Skeletal muscle satellite cell (primary cell): ENCODE results near the gene CEACAM21.
"Not testable (repeated sequence)": the region's sequence is repeated elsewhere in the genome, so short reads cannot be mapped to it uniquely, and the experiment has no call there.

Experiments used
- H3K27me3 ChIP-seq: 2 replicates; pipeline ENCODE4 v1.7.0; 2013; ENCODE audit warnings: low read length; ENCODE audit not compliant: control insufficient read depth, insufficient read depth
- H3K36me3 ChIP-seq: 2 replicates; pipeline ENCODE4 v1.7.0; 2013; ENCODE audit warnings: mild to moderate bottlenecking, control low read depth, low read length; ENCODE audit not compliant: insufficient read depth
- H3K4me1 ChIP-seq: 2 replicates; pipeline ENCODE4 v1.7.0; 2013; ENCODE audit warnings: low read length; ENCODE audit not compliant: control insufficient read depth, insufficient read depth
- H3K4me2 ChIP-seq: 2 replicates; pipeline ENCODE4 v1.7.0; 2013; ENCODE audit warnings: mild to moderate bottlenecking, low read length
- H3K4me3 ChIP-seq: 2 replicates; pipeline ENCODE4 v1.7.0; 2013; ENCODE audit warnings: low read length
- H3K9ac ChIP-seq: 2 replicates; pipeline ENCODE4 v1.7.0; 2013; ENCODE audit warnings: mild to moderate bottlenecking, low read depth, low read length, moderate library complexity
- H3K9me3 ChIP-seq: replicated peaks from 2 replicates; pipeline ENCODE4 v1.7.0; 2013; ENCODE audit warnings: mild to moderate bottlenecking, control low read depth, low read length

The CEACAM21 gene

DNA sequence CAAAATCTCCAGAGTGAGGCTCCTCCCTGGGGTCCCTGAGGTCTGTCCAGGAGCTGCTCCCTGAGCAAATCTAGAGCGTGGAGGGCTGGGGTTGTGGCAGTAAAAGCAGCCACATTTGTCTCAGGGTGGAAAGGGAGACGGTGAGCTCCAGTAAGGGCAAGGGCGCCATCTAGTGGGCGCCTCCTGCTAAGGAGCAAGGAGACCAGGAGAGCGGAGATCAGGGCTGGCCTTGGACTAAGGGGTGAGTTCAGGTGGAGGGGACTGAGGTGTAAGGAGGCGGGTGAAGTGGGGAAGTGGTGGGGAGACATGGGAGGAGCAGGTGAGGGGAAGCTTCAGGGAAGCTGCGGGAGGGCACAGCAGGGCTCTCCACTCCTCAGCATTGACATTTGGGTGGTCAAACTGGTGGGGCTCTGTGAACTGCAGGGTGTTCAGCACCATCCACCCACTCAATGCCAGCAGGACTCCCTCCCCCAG lies 5.3 kb upstream of the CEACAM21 start:
- no peaks in the 10 kb centered on the region for H3K9me3 ChIP-seq
- H3K27me3 ChIP-seq = peaks cover 47% of the 10 kb centered on the region
- no peak overlapping the region for H3K4me2 ChIP-seq
- H3K4me3 ChIP-seq = no peak overlapping the region
- no peaks in the 10 kb centered on the region for H3K36me3 ChIP-seq
- no peak overlapping the region for H3K9ac ChIP-seq
- no peaks in the 10 kb centered on the region for H3K4me1 ChIP-seq

DNA sequence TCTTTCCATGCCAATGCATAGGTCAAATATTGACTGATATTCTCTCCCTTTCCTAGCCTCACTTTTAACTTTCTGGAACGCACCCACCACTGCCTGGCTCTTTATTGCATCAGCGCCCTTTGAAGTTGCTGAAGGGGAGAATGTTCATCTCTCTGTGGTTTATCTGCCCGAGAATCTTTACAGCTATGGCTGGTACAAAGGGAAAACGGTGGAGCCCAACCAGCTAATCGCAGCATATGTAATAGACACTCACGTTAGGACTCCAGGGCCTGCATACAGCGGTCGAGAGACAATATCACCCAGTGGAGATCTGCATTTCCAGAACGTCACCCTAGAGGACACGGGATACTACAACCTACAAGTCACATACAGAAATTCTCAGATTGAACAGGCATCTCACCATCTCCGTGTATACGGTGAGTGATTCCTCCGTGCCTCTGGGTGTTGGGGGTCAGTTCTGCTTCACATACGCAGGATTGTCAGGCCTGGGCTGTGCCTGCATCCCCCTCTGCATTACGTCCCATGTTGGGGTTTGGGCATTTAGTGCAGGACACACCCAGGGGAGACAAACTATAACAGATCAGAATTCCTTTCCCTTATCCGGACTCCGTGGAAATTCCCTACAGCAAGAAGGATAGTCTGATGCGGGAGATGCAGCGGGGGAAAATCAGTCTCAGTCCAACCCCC lies 1.3 kb downstream of the CEACAM21 start:
- H3K4me2 ChIP-seq = no peak overlapping the region
- H3K36me3 ChIP-seq = no peaks in the 10 kb centered on the region
- peaks cover 7% of the 10 kb centered on the region for H3K27me3 ChIP-seq
- no peaks in the 10 kb centered on the region for H3K9me3 ChIP-seq
- H3K4me3 ChIP-seq = no peak overlapping the region
- no peak overlapping the region for H3K9ac ChIP-seq
- no peaks in the 10 kb centered on the region for H3K4me1 ChIP-seq

DNA sequence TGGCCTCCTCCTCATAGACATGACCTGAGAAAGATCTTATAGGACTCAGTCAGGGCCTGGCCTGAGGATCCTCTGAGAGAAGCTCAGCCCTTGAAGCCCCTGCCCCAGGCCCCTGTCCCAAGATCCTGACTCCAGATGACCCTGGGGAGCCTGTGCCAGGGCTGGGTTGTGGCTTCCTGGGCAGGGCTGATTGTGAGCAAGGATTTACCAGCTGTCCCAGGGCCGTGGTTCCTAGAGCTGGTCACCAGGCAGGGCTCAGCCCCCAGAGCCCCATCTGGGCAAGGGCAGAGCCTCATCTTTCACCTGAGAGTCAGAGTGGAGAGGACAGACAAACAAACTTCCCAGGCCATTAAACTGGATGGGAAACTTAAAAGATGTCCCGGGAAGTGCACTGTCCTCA lies 1.9 kb downstream of the CEACAM21 start:
- Histone ChIP-seq H3K4me1 (no peaks in the 10 kb centered on the region), H3K9ac (no peak overlapping the region), H3K4me3 (no peak overlapping the region), H3K9me3 (no peaks in the 10 kb centered on the region), H3K27me3 (peaks cover 3% of the 10 kb centered on the region), H3K4me2 (no peak overlapping the region), H3K36me3 (no peaks in the 10 kb centered on the region)

DNA sequence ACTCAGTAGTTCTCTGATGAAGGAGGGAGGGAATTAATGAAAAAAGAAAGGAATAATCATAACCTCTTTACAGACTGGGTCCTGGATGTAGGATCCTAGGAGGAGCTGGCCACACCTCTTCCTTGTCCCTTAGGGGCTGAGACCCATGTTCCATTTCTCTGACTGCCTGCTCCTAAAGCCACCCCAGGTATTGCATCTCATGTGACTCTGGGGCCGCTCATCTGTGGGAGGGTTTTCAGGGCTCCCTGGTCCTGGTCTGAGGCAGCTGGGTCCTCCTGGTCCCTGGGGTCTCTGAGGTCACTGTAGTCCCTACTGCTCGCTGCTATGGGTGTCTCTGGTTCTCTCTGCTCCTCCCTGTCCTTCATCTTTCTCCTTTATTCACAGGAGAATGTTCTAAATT lies 2.9 kb downstream of the CEACAM21 start:
- Histone ChIP-seq H3K4me1 (no peaks in the 10 kb centered on the region), H3K9me3 (no peaks in the 10 kb centered on the region), H3K36me3 (no peaks in the 10 kb centered on the region), H3K4me3 (no peak overlapping the region), H3K4me2 (no peak overlapping the region), H3K9ac (no peak overlapping the region), H3K27me3 (peaks cover 3% of the 10 kb centered on the region)

DNA sequence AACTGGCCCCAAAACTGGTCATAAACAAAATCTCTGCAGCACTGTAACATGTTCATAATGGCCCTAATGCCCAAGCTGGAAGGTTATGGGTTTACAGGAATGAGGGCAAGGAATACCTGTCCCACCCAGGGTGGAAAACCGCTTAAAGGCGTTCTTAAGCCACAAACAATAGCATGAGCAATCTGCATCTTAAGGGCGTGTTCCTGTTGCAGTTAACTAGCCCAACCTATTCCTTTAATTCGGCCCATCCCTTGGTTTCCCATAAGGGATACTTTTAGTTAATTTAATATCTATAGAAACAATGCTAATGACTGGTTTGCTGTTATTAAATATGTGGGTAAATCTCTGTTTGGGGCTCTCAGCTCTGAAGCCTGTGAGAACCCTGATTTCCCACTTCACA lies 5.1 kb downstream of the CEACAM21 start:
- not testable (repeated sequence) for H3K4me2 ChIP-seq, H3K27me3 ChIP-seq, H3K4me3 ChIP-seq, H3K4me1 ChIP-seq, H3K9me3 ChIP-seq, H3K9ac ChIP-seq, H3K36me3 ChIP-seq

DNA sequence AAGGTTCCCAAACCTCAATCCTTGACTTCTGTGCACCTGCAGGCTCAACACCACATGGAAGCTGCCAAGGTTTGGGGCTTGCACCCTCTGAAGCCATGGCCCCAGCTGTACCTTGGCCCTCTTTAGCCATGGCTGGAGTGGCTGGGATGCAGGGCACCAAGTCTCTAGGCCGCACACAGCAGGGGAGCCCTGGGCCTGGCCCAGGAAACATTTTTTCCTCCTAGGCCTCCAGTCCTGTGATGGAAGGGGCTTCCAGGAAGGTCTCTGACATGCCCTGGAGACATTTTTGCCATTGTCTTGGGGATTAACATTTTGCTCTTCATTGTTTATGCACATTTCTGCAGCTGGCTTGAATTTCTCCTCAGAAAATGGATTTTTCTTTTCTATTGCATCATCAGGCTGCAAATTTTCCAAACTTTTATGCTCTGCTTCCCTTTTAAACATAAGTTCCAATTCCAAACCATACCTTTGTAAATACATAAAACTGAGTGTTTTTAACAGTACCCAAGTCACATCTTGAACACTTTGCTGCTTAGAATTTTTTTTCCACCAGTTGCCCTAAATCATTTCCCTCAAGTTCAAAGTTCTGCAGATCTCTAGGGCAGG lies 6.7 kb downstream of the CEACAM21 start:
- not testable (repeated sequence) for H3K4me3 ChIP-seq, H3K4me1 ChIP-seq, H3K9me3 ChIP-seq, H3K36me3 ChIP-seq, H3K4me2 ChIP-seq, H3K9ac ChIP-seq, H3K27me3 ChIP-seq

DNA sequence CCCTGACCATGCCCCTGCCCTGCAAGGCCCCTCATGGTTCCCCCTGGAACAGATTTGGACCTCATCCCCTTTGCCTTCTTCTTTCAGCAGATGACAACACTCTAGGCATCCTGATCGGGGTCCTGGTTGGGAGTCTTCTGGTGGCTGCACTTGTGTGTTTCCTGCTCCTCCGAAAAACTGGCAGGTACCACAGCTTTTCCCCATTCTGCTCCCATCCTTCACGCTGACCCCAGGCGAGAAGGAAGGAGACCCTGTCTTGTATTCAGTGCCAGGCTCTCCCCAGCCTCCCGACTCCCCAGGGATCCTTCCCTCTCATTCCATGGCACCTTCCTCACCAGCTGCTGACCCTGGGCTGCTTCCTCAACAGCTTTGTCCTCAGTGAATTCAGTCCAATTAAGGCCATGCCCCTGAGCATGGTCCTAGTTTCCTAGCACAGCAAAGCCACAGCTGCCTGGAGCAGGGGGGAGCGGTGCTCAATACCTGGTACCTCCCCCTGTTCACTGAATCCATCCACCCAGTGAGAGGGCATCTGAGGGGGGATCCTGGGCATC lies 8.4 kb downstream of the CEACAM21 start:
- Histone ChIP-seq H3K4me2 (no peak overlapping the region), H3K36me3 (no peaks in the 10 kb centered on the region)

DNA sequence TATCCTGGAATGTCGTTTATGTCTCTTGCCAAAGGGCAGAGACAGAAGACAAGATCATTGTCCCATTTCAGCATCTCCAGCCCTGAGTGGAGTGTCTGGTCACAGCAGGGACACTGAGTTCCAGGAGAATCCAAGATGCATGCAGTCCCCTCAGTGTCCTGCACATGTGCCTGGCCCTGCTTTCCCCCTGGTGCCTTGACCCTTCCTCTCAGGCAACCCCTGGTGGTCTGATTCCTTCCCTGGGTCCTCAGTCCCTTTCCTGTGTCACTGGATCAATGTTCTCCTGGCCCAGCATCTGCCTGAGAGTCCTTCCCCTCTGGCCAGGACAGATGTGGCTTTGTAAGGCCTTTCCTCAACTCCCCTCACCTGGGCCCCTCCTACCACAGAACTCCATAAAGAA lies 9.0 kb downstream of the CEACAM21 start:
- Histone ChIP-seq H3K4me3 (no peak overlapping the region), H3K4me1 (no peaks in the 10 kb centered on the region), H3K4me2 (no peak overlapping the region), H3K9ac (no peak overlapping the region), H3K9me3 (no peaks in the 10 kb centered on the region), H3K36me3 (no peaks in the 10 kb centered on the region), H3K27me3 (no peaks in the 10 kb centered on the region)

More for the DNA sequence above, 8.4 kb downstream of the CEACAM21 start:
- no peak overlapping the region for H3K4me3 ChIP-seq
- no peaks in the 10 kb centered on the region for H3K9me3 ChIP-seq
- H3K27me3 ChIP-seq = no peaks in the 10 kb centered on the region
- H3K9ac ChIP-seq = no peak overlapping the region
- no peaks in the 10 kb centered on the region for H3K4me1 ChIP-seq

DNA sequence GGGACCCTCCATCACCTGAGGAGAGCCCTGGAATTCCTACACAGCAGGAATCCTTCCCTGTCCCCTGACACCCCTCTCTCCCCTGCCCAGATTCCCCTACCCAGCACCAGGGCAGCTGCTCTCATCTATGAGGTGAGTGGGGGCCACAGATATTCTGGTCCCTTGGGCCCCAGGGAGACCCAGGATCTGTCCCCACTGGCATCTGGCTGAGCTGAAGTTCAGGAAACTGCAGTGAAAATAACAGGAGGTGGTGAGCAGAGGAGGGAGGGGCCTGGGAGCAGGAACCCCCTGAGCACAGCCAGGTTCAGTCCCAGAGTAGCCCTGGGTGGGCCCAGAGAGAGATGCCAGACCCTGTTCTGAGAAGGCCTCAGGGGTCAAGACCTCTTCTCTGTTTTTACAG lies 10.1 kb downstream of the CEACAM21 start:
- no peak overlapping the region for H3K4me2 ChIP-seq
- no peaks in the 10 kb centered on the region for H3K36me3 ChIP-seq
- H3K9me3 ChIP-seq = no peaks in the 10 kb centered on the region
- H3K4me3 ChIP-seq = no peak overlapping the region
- no peaks in the 10 kb centered on the region for H3K4me1 ChIP-seq
- no peaks in the 10 kb centered on the region for H3K27me3 ChIP-seq
- no peak overlapping the region for H3K9ac ChIP-seq

DNA sequence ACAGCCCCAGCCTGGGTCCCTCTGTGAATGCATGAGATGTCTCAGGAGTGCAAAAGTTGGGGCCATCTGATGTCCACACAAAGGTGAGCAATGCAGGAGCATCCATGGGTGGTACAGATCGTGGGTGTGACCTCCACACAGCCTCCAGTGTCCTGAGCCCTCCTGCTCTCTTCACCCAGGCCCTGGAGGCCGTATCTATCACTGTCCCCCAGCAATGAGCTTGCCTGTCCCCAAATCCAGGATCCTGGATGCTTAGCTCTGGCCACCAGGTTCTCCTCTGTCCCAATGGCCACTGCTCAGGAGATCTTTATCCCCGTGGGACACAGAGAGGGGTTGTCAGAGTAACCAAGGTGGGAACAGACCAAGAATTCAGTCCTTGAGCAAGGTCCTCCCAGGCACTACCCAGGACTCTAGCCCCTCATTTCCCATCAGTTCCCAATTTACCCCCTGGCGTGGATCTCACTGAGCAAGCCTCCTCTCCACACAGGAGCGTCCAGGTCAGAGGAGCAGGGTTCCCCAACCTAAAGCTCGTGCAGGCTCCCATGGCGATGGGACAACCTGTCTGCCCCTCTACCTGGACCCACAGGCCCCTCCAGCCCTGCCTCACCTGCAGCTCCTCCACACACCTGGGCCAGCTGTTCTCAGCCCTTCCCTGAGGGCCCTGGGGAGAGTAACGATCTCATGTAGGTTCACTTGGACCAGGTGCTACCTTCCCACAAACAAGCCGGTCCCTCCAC lies 11.3 kb downstream of the CEACAM21 start:
- Histone ChIP-seq H3K27me3 (no peaks in the 10 kb centered on the region), H3K4me2 (no peak overlapping the region), H3K4me1 (no peaks in the 10 kb centered on the region), H3K36me3 (no peaks in the 10 kb centered on the region), H3K4me3 (no peak overlapping the region), H3K9ac (no peak overlapping the region), H3K9me3 (no peaks in the 10 kb centered on the region)

DNA sequence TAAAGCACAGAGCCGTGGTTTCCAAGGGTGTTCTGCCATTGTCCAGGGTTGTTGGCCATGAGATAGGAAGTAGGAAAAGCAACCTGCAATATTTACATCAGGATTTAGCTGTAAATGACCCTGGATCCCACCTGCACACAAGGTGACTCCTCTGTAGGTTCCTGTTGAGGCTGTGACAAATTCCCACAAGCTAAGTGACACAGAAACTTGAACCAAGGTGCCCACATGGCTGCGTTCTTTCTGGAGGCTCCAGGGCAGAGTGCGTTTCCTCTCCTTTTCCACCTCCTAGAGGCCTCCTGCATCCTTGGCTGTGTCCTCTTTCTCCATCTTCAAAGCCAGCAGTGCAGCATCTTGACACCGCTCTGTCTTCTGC lies 11.9 kb downstream of the CEACAM21 start:
- H3K4me1 ChIP-seq = no peaks in the 10 kb centered on the region
- no peaks in the 10 kb centered on the region for H3K36me3 ChIP-seq
- H3K4me3 ChIP-seq = no peak overlapping the region
- no peak overlapping the region for H3K9ac ChIP-seq
- no peaks in the 10 kb centered on the region for H3K9me3 ChIP-seq
- H3K4me2 ChIP-seq = no peak overlapping the region
- no peaks in the 10 kb centered on the region for H3K27me3 ChIP-seq
